HCT116 (cell line): Measurements from ENCODE around the gene HMX3. TPM values are rescaled to one million over a fixed set of nuclear protein-coding genes. Genes with fewer than 3 reads are reported as not detected.

Source experiments
- ATAC-seq: fragments of 200-7000 bp; cut with Tn5 transposase; 2 replicates; pipeline ENCODE4 v1.9.1; 2020; ENCODE audit warnings: mild to moderate bottlenecking, moderate library complexity
- BruUV-seq: library from RNA; stranded (reverse); fragments of 400-500 nt; replicated peaks from 2 replicates; lab custom pipeline; 2021; lab: Mats Ljungman, UMichigan
- CTCF ChIA-PET: fragments of 300-600 bp; sonication (Branson Sonifier 250); formaldehyde crosslinking; loops from one replicate; lab custom pipeline; 2021; ENCODE audit warnings: antibody characterized with exemption; lab: Charles Lee
- POLR2A ChIA-PET: fragments of 300-600, 350-600 bp; sonication (Branson Sonifier 250); formaldehyde crosslinking; loops from one replicate; lab custom pipeline; 2021; ENCODE audit warnings: antibody characterized with exemption; lab: Charles Lee
- RAD21 ChIA-PET, 2 experiments: fragments of 300-600 bp; sonication (Branson Sonifier 250); formaldehyde crosslinking; loops; one replicate each; lab custom pipeline; 2023; ENCODE audit warnings: low total read pairs in 2 of 2; ENCODE audit not compliant: uncharacterized antibody in 2 of 2, unreplicated experiment in 2 of 2, low non-redundant PET in 1 of 2; lab: Charles Lee
- DNase-seq: peaks from one replicate; pipeline ENCODE4 v3.0.0-alpha.2; 2010; ENCODE audit warnings: low read depth, low spot score
- H2AFZ ChIP-seq: fragments of 200-600 bp; shearing (Covaris generic), sonication (generic); 2 replicates; pipeline ENCODE4 v1.6.1; 2017; ENCODE audit warnings: low read depth, mixed run types, mixed read lengths, antibody characterized with exemption, low read length; ENCODE audit not compliant: poor library complexity, severe bottlenecking
- H3K27ac ChIP-seq: 2 replicates; pipeline ENCODE4 v1.5.1; 2012; ENCODE audit warnings: low read depth, low read length
- H3K27me3 ChIP-seq: fragments of 200-600 bp; sonication (generic); 2 replicates; pipeline ENCODE4 v1.6.1; 2016; ENCODE audit warnings: mixed run types, low read length, mixed read lengths; ENCODE audit not compliant: insufficient read depth
- H3K36me3 ChIP-seq, 2 experiments: fragments of 200-500 bp in 1 of 2; fragments of 200-600 bp in 1 of 2; sonication (Bioruptor generic) in 1 of 2; sonication (generic) in 1 of 2; 2 replicates each; pipeline versions ENCODE4 v1.5.1 to v1.6.1; 2014 to 2016; ENCODE audit warnings: low read length in 2 of 2, inconsistent platforms in 1 of 2, mixed read lengths in 1 of 2, mixed run types in 1 of 2; ENCODE audit not compliant: insufficient read depth in 2 of 2, control insufficient read depth in 1 of 2
- H3K4me1 ChIP-seq, 2 experiments: fragments of 200-600 bp in 1 of 2; sonication (generic) in 1 of 2; 2 replicates each; pipeline versions ENCODE4 v1.5.1 to v1.6.1; 2012 to 2017; ENCODE audit warnings: low read length in 2 of 2, inconsistent platforms in 1 of 2, mild to moderate bottlenecking in 1 of 2, mixed read lengths in 1 of 2, mixed run types in 1 of 2, moderate library complexity in 1 of 2; ENCODE audit not compliant: insufficient read depth in 2 of 2, control insufficient read depth in 1 of 2
- H3K4me2 ChIP-seq: fragments of 200-600 bp; sonication (generic); 2 replicates; pipeline ENCODE4 v1.6.1; 2017; ENCODE audit warnings: mixed run types, low read length, mixed read lengths
- H3K4me3 ChIP-seq, 2 experiments: fragments of 200-600 bp in 1 of 2; sonication (generic) in 1 of 2; replicated peaks in 1 of 2; 2 replicates each; pipeline ENCODE4 v1.5.1; 2011 to 2016; ENCODE audit warnings: low read length in 2 of 2, control low read depth in 1 of 2, low read depth in 1 of 2, mild to moderate bottlenecking in 1 of 2, mixed read lengths in 1 of 2, mixed run types in 1 of 2
- H3K79me2 ChIP-seq: fragments of 200-600 bp; sonication (generic); 2 replicates; pipeline ENCODE4 v1.6.1; 2017; ENCODE audit warnings: mild to moderate bottlenecking, mixed run types, low read length, moderate library complexity, mixed read lengths; ENCODE audit not compliant: insufficient read depth
- H3K9ac ChIP-seq: fragments of 200-600 bp; sonication (generic); 2 replicates; pipeline ENCODE4 v1.6.1; 2016; ENCODE audit warnings: low read length, mixed read lengths
- H3K9me2 ChIP-seq: fragments of 200-600 bp; sonication (generic), shearing (Covaris generic); 2 replicates; pipeline ENCODE4 v1.6.1; 2017; ENCODE audit warnings: mixed run types, mild to moderate bottlenecking, moderate library complexity; ENCODE audit not compliant: insufficient read depth
- H3K9me3 ChIP-seq, 2 experiments: fragments of 200-500 bp in 1 of 2; fragments of 200-600 bp in 1 of 2; sonication (Bioruptor generic) in 1 of 2; sonication (generic) in 1 of 2; 2 replicates each; pipeline ENCODE4 v1.6.1; 2014 to 2017; ENCODE audit warnings: low read length in 2 of 2, mixed read lengths in 2 of 2, inconsistent platforms in 1 of 2, low read depth in 1 of 2, mild to moderate bottlenecking in 1 of 2, mixed run types in 1 of 2, moderate library complexity in 1 of 2; ENCODE audit not compliant: control insufficient read depth in 1 of 2, insufficient read depth in 1 of 2
- H4K20me1 ChIP-seq: fragments of 200-600 bp; sonication (generic), shearing (Covaris generic); 2 replicates; pipeline ENCODE4 v1.6.1; 2017; ENCODE audit warnings: mixed run types, mild to moderate bottlenecking, moderate library complexity; ENCODE audit not compliant: insufficient read depth
- EZH2 ChIP-seq: fragments of 200-600 bp; sonication (generic); IDR thresholded peaks from 2 replicates; pipeline ENCODE4 v1.6.1; 2017; ENCODE audit warnings: antibody characterized with exemption, mixed run types
- EZH2phosphoT487 ChIP-seq: fragments of 200-600 bp; IDR thresholded peaks from 2 replicates; pipeline ENCODE4 v1.6.1; 2018; ENCODE audit warnings: antibody characterized with exemption, borderline replicate concordance
- FOSL1 ChIP-seq: IDR thresholded peaks from 2 replicates; pipeline ENCODE4 v1.6.1; 2012; ENCODE audit warnings: low read depth
- POLR2A ChIP-seq: IDR thresholded peaks from 2 replicates; pipeline ENCODE4 v1.7.0; 2011; ENCODE audit warnings: borderline replicate concordance; ENCODE audit not compliant: insufficient read depth, insufficient read length; ENCODE audit errors: extremely low read depth
- POLR2AphosphoS5 ChIP-seq: IDR thresholded peaks from 2 replicates; pipeline ENCODE4 v1.6.1; 2011; ENCODE audit warnings: mild to moderate bottlenecking, low read depth, low read length, moderate library complexity
- RAD21 ChIP-seq: IDR thresholded peaks from 2 replicates; pipeline ENCODE4 v1.6.1; 2012; ENCODE audit warnings: low read depth, mild to moderate bottlenecking
- SP1 ChIP-seq: IDR thresholded peaks from 2 replicates; pipeline ENCODE4 v1.6.1; 2012; ENCODE audit warnings: low read depth
- TCF7L2 ChIP-seq: IDR thresholded peaks from 2 replicates; pipeline ENCODE4 v1.7.0; 2011; ENCODE audit warnings: borderline replicate concordance, inconsistent platforms; ENCODE audit not compliant: insufficient read depth, insufficient read length; ENCODE audit errors: extremely low read depth
- YY1 ChIP-seq: IDR thresholded peaks from 2 replicates; pipeline ENCODE4 v1.6.1; 2011; ENCODE audit warnings: low read length, low read depth, moderate library complexity, mild to moderate bottlenecking; ENCODE audit not compliant: insufficient replicate concordance; ENCODE audit errors: extremely low read depth
- ZFX ChIP-seq: fragments of 450-650 bp; IDR thresholded peaks from 2 replicates; pipeline ENCODE4 v1.6.1; 2017
- intact Hi-C: fragments of 100-400 bp; cut with micrococcal nuclease; formaldehyde crosslinking; loops from 2 replicates; pipeline ENCODE4 v1.10.0; 2022
- total RNA-seq: library from RNA; stranded (reverse); gene quantifications from one replicate; pipeline ENCODE4 v1.2.1, GENCODE V29; 2021; ENCODE audit not compliant: unreplicated experiment

Gene HMX3
- total RNA-seq, 1 experiment from 2014 or later = not detected

DNA sequence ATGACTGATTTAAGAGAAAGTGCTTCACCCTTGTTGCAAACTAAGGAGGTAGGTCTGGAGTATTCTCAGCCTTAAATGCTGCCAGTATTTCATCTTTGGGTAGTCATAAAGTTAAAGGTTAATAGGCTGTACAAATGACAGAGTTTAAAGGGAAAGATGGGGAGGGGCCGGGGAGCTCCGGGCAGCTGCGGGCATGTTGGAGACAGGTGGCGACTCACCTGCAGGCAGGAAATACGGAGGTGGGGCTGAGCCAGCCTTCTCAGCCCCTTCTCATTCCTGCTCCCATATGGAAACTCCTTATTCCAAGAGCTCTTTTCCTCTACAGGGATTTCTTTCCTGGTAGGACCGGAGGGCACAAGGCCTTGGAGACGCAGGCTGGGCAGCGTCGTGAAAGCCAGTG, 31.8 kb upstream of the HMX3 start:
- H3K27ac ChIP-seq = no peak overlapping the region
- H4K20me1 ChIP-seq = no peaks in the 10 kb centered on the region
- no peaks in the 10 kb centered on the region for H3K36me3 ChIP-seq
- H3K4me2 ChIP-seq = peak overlapping the region; percentile 21; the same call in 1 of the 2 replicates
- ChIA-PET RAD21 (no interaction called here), CTCF (interaction anchor here (1.2 kb wide), 1 partner anchor 14 kb away, joined by 3 read pairs; no protein-coding TSS in a partner anchor), POLR2A (no interaction called here)
- BruUV-seq = no TSS peak
- H3K79me2 ChIP-seq = no peaks in the 10 kb centered on the region
- H3K4me1 ChIP-seq = peaks cover 0 to 9% of the 10 kb centered on the region in 2 experiments; a peak in 1 of 4 replicates
- H3K9me2 ChIP-seq = no peaks in the 10 kb centered on the region
- no peak for DNase-seq
- intact Hi-C loops = no loop called here
- H3K9ac ChIP-seq = no peak overlapping the region
- no peaks in the 10 kb centered on the region for H3K27me3 ChIP-seq
- TF ChIP-seq YY1 = no peak
- no peak for TF ChIP-seq RAD21
- no peak for TF ChIP-seq FOSL1
- TF ChIP-seq EZH2phosphoT487 = no peak
- no peaks in the 10 kb centered on the region for H3K9me3 ChIP-seq
- H3K4me3 ChIP-seq = no peak overlapping the region
- H2AFZ ChIP-seq = no peak overlapping the region
- peak; percentile 28; the same call in 1 of the 2 replicates for ATAC-seq

DNA sequence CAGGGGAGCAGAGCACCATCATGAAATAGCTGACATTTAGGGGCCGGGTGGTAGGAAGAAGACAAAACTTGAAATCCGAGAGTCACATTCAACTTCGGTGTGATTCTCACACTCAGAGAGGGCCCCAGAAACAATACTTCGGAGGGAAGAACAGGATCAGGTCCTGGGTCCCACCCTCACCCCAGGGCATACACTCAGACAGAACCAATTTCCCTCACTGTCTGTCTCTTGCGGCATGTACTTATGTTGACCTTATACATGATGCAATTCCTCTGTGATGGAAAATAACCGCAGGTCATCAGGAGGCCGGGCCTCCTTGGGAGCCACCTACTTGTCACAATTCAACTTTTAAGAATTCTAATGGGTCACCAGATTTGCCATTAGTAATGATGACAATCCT, 26.3 kb upstream of the HMX3 start:
- RAD21 ChIA-PET = no interaction called here
- no peaks in the 10 kb centered on the region for H3K9me2 ChIP-seq
- 0 out of 2 replicates have a peak, but pooled peaks cover 4% of the 10 kb centered on the region for H3K27me3 ChIP-seq
- no peak overlapping the region for H3K4me3 ChIP-seq
- no peak for TF ChIP-seq POLR2A
- TF ChIP-seq SP1 = peak; percentile 41; the same call in 1 of the 2 replicates
- TF ChIP-seq POLR2AphosphoS5 = no peak
- no peak for TF ChIP-seq ZFX
- TF ChIP-seq EZH2 = no peak
- no peak for TF ChIP-seq TCF7L2
- TF ChIP-seq, all 23 proteins: peak for 1
- no peaks in the 10 kb centered on the region for H3K79me2 ChIP-seq
- no TSS peak for BruUV-seq
- no peak overlapping the region for H3K9ac ChIP-seq
- no peaks in the 10 kb centered on the region for H3K36me3 ChIP-seq
- no peak overlapping the region for H3K27ac ChIP-seq
- ChIA-PET POLR2A (no interaction called here), CTCF (no interaction called here)
- ATAC-seq (no peak), DNase-seq (no peak)
- H4K20me1 ChIP-seq = no peaks in the 10 kb centered on the region
- no peak overlapping the region for H3K4me2 ChIP-seq
- no peaks in the 10 kb centered on the region for H3K9me3 ChIP-seq
- no peak overlapping the region for H2AFZ ChIP-seq
- intact Hi-C loops = no loop called here
- H3K4me1 ChIP-seq = 0 out of 4 replicates have a peak, but pooled peaks cover 0 to 4% of the 10 kb centered on the region in 2 experiments
